ENCODE measurements around the gene BACH2.

DNA sequence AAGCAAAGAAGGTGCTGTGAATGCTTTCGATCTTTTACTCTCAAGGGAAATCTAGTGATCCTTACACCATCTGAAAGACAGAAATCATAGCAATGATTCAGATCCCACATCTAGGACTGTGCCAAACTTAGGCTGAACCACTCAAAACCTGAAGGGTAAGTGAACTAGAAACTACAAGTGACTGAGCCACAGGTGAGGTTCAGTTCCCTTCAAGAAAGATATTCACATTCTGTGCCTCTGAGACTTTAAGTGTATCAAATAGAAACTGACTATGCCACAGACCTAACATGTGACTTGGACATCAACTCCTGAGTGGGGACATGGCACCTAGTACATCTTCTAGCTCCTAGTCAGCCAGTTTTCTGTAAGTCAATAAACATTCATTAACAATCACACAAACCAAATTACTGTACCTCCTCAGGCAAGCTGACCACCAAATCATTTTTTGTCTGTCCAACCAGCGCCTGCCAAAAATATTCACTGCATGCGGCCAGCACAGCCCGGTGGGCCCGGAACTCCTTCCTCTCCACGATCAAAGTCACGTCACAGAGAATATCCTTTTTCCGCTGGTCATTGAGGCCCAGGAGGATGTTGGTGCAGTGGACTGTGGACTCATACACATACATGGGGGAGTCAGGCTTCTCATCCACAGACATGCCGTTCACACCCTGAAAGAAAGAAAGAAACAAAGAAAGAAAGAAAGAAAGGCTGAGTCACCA is 288.3 kb downstream of the BACH2 start:
- TF ChIP-seq, protein P1, sequence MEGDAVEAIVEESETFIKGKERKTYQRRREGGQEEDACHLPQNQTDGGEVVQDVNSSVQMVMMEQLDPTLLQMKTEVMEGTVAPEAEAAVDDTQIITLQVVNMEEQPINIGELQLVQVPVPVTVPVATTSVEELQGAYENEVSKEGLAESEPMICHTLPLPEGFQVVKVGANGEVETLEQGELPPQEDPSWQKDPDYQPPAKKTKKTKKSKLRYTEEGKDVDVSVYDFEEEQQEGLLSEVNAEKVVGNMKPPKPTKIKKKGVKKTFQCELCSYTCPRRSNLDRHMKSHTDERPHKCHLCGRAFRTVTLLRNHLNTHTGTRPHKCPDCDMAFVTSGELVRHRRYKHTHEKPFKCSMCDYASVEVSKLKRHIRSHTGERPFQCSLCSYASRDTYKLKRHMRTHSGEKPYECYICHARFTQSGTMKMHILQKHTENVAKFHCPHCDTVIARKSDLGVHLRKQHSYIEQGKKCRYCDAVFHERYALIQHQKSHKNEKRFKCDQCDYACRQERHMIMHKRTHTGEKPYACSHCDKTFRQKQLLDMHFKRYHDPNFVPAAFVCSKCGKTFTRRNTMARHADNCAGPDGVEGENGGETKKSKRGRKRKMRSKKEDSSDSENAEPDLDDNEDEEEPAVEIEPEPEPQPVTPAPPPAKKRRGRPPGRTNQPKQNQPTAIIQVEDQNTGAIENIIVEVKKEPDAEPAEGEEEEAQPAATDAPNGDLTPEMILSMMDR (conservative IDR thresholded peaks at IDR 0.05 in 1 of 2, IDR thresholded peaks at IDR 0.05 in 1 of 2; ENCODE audit: low read depth in 1 of 2, low read length in 2 of 2) = no peak
- no peak for TF ChIP-seq EZH2 (IDR thresholded peaks at IDR 0.05; ENCODE audit: low read length, missing control alignments)

All from fibroblast of lung (primary cell).